GM18858 (cell line): ENCODE measurements around the gene TEX38.
"Not testable (repeated sequence)": the region's sequence is repeated elsewhere in the genome, so short reads cannot be mapped to it uniquely, and the experiment has no call there.

Experiments
- ATAC-seq: cut with Tn5 transposase; IDR thresholded peaks from one replicate; pipeline ENCODE4 v1.9.1; 2021; ENCODE audit not compliant: unreplicated experiment

The TEX38 gene

DNA sequence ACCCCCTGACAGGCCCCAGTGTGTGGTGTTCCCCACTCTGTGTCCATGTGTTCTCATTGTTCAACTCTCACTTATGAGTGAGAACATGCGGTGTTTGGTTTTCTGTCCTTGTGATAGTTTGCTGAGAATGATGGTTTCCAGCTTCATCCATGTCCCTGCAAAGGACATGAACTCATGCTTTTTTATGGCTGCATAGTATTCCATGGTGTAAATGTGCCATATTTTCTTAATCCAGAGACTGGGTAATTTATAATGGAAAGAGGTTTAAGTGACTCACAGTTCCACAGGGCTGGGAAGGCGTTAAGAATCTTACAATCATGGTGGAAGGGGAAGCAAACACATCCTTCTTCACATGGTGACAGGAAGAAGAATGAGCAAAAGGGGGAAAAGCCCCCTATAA is 17.0 kb upstream of the TEX38 start:
- ATAC-seq: not testable (repeated sequence)

DNA sequence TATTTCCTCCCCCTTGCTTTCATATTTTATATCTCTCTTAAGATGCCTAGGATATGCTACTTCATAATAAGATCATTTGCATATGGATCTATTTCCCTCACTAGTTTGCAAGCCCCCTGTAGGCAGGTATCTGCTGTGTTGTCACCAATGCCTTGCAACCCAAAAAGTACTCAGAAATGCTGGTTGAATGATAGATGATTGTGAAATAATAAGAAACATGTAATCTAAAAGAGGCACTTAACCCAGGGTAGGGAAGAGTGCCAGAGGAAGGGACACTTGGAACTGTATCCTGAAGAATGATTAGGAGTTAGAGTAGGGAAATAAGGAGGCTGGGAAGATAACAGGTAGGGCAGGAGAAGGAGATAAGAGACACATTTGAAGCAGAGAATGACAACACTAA is 15.8 kb upstream of the TEX38 start:
- ATAC-seq: no peak

- ATAC-seq: no peak
Measured at GRCh38 chr1:46656643-46657042, 15.0 kb upstream of the TEX38 start.

DNA sequence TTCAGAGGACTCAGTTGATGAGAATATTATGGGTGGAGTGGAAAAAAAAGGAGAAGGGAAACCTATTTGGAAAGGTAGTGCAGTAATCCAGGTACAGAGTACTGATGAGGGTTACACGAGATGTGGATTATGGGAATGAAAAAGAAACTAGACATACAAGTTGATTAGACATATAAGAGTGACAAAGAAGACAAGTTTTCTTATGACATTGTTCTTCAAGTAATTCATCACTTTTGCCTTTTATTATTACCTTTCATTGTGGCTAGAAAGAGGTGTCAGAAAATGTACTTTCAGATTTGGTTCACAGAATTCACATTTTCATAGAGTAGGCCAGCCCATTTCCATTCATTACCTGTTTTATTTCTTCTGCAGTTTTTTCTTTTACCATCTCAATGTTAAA is 13.9 kb upstream of the TEX38 start:
- no peak for ATAC-seq

DNA sequence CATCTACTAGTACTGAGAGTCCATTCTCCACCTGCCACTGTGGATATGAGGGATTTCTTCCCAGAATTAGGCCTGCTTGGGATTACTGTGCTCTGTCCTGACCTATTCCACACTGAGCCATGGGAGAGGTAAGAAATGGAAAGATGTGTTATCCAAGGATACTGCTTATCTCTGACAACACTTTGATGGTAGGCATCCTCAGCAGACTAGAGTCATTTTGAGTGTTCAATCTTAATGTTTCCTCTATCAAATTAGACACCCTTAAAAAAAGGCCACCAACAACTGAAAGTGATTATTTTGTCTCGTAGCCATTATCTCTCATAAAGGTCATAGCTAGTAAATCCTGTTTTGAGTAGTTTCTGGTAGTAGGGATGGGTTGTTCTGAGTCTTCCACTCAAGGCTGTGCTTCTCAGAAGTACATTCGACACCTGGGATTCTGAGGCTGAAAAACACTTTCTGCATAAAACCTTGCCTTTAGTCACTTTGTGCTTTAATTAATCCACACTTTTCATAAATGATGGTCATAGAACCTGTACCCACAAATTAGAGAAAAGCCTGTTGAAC is 12.3 kb upstream of the TEX38 start:
- ATAC-seq: no peak

GRCh38 chr1:46660116-46660515 is 11.5 kb upstream of the TEX38 start:
- ATAC-seq: peak; percentile 74

- not testable (repeated sequence) for ATAC-seq
Measured at GRCh38 chr1:46662919-46663318, 8.7 kb upstream of the TEX38 start.

- ATAC-seq: no peak
Measured at GRCh38 chr1:46665983-46666382, 5.7 kb upstream of the TEX38 start.

DNA sequence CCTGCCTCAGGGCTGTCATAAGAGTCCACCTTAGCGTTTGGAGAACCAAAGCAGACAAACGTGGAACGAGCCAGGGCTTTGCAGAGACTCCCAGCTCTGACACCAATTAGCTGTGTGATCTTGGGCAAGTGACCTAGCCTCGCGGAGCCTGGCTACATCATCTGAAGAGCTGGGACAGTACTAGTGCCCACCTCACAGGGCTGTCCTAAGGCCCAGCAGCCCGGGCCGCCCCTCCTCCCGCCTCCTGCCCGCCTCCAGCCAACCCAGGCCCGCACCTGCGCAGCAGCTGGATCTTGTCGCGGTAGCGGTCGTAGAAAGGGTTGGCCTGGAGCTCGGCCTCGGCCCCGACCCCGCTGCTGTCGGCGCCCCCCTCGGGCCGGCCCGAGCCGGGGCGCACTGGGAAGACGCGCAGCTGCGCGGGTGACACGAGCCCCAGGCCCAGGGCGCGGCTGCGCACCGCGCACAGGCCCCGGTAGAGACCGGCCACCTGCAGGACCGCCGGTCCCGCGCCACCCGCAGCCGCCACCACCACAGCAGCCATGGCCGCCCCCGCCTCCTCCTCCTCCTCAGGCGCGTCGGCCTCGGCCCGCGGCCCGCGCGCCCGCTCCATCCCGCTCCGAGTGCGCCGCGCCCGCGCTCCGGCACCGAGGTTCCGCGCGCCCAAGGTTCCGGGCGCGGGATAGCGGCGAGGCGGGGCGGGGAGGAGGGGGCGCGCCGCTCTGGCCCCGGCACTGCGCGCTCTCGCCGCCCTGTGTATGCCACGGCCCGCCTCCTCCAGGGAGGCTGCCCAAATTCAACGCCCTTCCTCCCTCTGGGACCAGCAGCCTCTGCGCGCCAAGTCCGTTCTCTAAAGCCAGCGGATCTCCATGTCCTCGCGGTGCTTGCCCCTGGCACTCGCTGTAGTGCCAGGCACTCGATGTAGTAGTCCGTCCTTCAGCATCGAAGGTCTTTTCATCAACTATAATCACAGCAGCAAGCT is 3.6 kb upstream of the TEX38 start, which contains the start of gene ATPAF1:
Gene ATPAF1 (minus strand): TSS at position 583 of the 979 bp plus-strand sequence. CDS start 42 bp downstream, at position 541.
- peak; percentile 58 for ATAC-seq

GRCh38 chr1:46670134-46670533 is 1.5 kb upstream of the TEX38 start:
- no peak for ATAC-seq

GRCh38 chr1:46672696-46673095 is 1.0 kb downstream of the TEX38 start:
- no peak for ATAC-seq

DNA sequence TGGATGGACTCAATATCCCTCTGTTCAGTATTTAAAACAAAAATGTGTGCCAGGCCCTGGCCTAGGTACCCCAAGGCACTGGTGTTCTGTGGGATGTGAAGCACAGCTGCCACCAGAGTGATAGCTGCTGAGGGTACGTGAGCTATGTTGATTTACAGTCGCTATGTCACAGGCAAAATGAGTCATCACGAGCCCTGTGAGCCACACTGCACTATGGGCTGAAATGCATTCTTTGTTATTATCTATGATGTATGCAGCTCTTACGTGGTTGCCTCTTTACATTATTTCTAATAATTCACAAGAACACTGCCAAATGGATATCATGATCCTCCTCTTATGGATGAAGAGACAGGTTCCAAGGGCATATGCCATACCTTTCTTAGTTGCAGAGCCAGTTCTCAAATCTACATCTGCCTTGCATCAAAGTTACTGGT is 2.1 kb downstream of the TEX38 start:
- ATAC-seq: no peak

GRCh38 chr1:46675549-46676314 is 4.1 kb downstream of the TEX38 start:
- ATAC-seq: peak; percentile 76

GRCh38 chr1:46676531-46676930 is 4.9 kb downstream of the TEX38 start:
- ATAC-seq: no peak

DNA sequence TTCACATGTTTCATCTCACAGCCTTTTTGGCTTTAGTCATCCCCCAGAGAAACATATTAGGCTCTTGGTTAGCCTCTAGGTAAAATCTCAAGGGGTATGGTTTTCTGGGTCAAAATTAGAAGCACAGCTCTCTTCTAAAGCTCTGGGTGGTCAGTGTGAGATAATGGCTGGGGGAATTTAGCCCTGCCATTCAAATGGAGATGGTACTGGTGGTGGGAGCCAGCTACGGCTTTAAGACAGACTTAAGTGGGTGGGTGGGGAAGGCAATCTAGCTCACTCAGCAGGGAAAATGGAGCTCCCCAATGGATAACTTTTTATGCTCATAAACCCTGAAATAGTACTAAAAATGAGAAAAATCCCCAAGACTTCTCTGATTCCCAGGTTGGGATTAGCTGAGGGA is 5.7 kb downstream of the TEX38 start:
- no peak for ATAC-seq

- no peak for ATAC-seq
Measured at GRCh38 chr1:46679789-46680573, 8.3 kb downstream of the TEX38 start.

DNA sequence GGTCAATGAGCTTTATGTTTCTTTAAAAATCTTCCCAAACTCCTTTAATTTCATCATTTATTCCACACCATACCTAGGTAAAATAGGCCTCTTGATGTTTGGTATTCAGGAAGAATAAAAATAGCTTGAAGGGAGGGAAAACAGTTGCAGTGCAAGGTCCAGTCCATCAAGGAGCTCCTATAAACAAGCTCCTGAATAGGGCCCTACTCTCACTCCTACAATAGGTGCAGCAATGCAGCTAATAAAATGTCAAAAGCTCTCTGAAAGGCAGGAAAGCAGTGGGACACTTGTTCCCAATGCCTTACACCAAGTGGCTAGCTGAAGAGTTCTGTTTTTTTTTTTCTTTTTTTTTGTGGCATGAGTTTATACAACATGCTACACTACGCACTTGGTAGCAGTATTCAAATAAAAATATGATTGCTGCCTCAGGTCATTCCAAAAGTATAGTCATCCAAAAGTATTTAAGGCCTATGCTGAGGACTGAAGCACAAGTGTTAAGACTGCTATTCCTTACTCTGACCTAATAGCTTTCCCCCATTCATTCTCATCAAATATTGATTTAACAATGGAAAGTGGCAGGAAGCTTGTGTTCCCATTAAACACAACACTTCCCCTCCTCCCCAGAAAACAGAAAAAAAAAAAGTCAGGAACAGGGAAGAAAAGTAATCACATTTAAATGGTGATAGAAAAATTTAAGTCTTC is 9.8 kb downstream of the TEX38 start:
- ATAC-seq: no peak

DNA sequence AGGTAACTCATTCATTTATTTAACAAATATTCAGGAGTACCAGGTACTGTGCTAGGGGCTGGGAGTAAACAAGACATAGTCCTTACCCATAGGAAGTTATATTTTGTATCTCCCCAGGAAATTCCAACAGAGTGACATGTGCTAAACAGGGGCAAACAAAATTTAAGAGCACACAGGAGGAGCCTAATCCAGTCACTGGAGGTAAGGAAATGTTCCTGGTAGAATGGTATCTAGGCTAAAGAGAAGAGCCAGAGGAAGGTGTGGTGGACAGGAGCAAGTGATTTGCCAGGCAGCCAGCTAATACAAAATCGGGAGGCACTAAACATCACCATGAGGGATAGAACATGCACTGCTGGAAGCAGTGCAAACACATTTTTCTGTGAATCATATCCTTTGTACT is 10.4 kb downstream of the TEX38 start:
- ATAC-seq: no peak

DNA sequence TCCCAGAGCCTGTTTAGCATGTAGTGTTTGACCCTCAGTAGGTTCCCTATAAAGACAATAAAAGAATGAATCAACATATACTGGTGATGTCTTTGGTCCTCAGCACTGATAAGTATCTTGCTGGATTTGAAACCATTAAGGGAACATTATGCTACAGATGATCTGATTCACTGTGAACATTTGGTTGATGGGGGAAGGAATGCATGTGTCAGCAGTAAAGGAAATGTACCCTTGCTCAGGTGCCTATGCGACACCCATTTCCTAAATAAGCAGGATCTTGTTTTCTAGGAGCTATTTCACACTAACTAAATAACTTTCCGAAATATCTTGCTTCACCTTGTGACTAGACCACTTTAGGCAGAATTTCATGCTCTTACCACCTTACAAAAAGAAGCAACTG is 13.0 kb downstream of the TEX38 start:
- no peak for ATAC-seq

GRCh38 chr1:46686255-46686654 is 14.6 kb downstream of the TEX38 start:
- ATAC-seq: no peak
